ENCODE measurements around the gene DCC.

DCC gene

GRCh38 chr18:53033128-53033527, 693.1 kb downstream of the DCC start:
- H3K27ac ChIP-seq, result no peak overlapping the region
- TF ChIP-seq, protein P1, sequence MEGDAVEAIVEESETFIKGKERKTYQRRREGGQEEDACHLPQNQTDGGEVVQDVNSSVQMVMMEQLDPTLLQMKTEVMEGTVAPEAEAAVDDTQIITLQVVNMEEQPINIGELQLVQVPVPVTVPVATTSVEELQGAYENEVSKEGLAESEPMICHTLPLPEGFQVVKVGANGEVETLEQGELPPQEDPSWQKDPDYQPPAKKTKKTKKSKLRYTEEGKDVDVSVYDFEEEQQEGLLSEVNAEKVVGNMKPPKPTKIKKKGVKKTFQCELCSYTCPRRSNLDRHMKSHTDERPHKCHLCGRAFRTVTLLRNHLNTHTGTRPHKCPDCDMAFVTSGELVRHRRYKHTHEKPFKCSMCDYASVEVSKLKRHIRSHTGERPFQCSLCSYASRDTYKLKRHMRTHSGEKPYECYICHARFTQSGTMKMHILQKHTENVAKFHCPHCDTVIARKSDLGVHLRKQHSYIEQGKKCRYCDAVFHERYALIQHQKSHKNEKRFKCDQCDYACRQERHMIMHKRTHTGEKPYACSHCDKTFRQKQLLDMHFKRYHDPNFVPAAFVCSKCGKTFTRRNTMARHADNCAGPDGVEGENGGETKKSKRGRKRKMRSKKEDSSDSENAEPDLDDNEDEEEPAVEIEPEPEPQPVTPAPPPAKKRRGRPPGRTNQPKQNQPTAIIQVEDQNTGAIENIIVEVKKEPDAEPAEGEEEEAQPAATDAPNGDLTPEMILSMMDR (conservative IDR thresholded peaks at IDR 0.05), result no peak

DNA sequence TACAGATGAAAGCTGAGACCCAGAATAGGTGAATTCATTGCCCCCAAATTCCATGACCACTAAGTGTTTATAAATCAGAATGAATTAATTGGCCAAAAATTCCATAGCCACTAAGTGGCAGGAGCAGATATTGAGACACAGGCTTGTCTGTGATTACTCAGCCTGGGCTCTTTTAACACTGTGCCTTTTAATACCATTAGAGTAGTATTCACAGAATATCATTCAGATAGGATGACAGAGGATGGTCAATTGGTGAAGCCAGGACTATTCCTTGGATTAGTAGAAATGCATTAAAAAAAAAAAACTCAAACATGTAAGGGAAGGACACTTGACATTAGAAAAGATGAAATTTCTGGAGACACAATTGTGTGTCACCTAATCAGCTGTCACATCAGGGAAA, 698.6 kb downstream of the DCC start:
- TF ChIP-seq, protein P1 (conservative IDR thresholded peaks at IDR 0.05), result no peak
- H3K27ac ChIP-seq, result no peak overlapping the region

- H3K27ac ChIP-seq, result no peak overlapping the region
- TF ChIP-seq, protein P1 (conservative IDR thresholded peaks at IDR 0.05), result no peak
These were observed 700.3 kb downstream of the DCC start for GRCh38 chr18:53040286-53040685.

- no peak overlapping the region for H3K27ac ChIP-seq
- TF ChIP-seq, protein P1 (conservative IDR thresholded peaks at IDR 0.05), result no peak
These were observed 716.1 kb downstream of the DCC start for GRCh38 chr18:53056064-53056463.

DNA sequence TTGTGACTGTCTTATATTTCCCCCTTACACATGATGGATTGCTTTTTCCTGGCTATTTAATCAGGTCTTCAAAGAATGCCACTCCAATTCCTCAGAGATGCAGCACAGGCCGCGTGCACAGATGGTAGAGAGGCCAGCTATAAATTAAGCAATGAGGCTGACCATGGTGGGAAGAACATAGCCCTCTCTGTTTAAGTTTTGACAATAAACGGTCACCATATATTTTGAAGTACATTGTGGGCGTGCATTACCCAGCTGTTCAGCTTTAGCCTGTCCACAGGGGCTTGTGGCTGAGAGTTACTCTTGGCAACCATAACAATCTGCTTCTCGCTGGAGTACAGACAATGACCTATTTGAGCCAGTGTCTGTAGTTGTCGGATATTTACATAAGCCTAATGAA, 730.8 kb downstream of the DCC start:
- H3K27ac ChIP-seq, result no peak overlapping the region
- TF ChIP-seq, protein P1 (conservative IDR thresholded peaks at IDR 0.05), result no peak

DNA sequence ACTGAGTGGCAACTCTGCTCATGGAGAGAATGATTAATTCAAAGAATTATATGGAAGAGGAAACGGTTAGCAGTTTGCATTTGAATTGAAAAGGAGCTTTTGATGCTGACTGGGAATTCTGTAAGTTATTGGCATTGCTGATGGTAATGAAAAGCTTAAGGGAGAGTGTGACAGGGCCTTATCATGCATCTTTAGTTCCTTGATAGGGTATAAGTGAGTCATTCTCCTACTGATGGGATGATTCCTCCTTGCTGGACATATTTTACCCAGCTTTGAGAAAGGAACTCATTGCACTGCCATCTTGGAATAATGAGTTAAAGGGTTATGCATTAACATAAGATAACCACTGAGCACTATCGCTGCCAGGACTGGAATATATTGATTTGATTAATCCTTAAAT, 740.7 kb downstream of the DCC start:
- TF ChIP-seq, protein P1 (conservative IDR thresholded peaks at IDR 0.05), result no peak
- H3K27ac ChIP-seq, result no peak overlapping the region

DNA sequence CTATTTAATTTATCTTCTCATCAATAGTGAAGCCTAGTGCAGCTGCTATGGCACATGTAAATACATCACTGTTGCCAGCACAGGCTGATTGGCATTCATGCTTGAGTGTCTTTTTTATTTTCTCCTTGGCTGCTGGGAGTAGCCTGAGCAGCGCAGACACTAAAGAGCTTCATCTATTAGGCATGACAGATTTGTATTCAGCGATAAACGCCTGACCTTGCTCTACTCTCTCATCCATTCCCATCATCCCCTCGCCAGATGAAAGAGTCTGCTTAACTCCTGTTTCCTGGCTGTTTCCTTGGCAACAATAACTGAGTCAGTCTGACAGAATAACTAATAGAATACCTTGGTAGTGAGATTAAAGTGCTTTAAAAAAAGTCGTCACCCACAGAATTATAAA, 753.6 kb downstream of the DCC start:
- no peak overlapping the region for H3K27ac ChIP-seq
- TF ChIP-seq, protein P1 (conservative IDR thresholded peaks at IDR 0.05), result no peak
